Measurements from ENCODE around the gene LEAP2.

DNA sequence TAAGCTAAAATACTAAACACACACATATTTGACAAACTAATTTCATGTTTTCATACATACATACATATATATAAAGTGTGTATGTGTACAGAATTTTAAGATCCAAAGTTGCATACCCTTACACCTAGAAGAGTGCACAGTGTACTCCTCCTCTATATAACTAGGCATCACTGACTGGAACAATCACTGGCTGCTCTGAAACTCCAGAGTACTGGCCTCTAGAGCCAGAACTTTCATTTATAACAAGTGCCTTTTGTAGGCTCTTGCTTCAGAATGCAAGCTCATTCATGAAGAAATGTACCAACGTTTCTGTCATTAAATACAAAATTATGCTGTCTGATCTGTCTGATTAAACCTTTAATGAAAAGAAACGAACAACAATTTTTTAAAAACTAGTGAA is 4.0 kb downstream of the LEAP2 start:
- TF ChIP-seq, protein P1, sequence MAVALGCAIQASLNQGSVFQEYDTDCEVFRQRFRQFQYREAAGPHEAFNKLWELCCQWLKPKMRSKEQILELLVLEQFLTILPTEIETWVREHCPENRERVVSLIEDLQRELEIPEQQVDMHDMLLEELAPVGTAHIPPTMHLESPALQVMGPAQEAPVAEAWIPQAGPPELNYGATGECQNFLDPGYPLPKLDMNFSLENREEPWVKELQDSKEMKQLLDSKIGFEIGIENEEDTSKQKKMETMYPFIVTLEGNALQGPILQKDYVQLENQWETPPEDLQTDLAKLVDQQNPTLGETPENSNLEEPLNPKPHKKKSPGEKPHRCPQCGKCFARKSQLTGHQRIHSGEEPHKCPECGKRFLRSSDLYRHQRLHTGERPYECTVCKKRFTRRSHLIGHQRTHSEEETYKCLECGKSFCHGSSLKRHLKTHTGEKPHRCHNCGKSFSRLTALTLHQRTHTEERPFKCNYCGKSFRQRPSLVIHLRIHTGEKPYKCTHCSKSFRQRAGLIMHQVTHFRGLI (tag by site-specific recombination; IDR thresholded peaks at IDR 0.05): no peak
- no peak for TF ChIP-seq ZBTB1 (tag by site-specific recombination; IDR thresholded peaks at IDR 0.05)
- TF ChIP-seq IKZF3 (tag by site-specific recombination; IDR thresholded peaks at IDR 0.05): no peak
- TF ChIP-seq, protein P2, sequence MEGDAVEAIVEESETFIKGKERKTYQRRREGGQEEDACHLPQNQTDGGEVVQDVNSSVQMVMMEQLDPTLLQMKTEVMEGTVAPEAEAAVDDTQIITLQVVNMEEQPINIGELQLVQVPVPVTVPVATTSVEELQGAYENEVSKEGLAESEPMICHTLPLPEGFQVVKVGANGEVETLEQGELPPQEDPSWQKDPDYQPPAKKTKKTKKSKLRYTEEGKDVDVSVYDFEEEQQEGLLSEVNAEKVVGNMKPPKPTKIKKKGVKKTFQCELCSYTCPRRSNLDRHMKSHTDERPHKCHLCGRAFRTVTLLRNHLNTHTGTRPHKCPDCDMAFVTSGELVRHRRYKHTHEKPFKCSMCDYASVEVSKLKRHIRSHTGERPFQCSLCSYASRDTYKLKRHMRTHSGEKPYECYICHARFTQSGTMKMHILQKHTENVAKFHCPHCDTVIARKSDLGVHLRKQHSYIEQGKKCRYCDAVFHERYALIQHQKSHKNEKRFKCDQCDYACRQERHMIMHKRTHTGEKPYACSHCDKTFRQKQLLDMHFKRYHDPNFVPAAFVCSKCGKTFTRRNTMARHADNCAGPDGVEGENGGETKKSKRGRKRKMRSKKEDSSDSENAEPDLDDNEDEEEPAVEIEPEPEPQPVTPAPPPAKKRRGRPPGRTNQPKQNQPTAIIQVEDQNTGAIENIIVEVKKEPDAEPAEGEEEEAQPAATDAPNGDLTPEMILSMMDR (tag by site-specific recombination; IDR thresholded peaks at IDR 0.05): no peak
- no peak for TF ChIP-seq ZNF138 (tag by site-specific recombination; IDR thresholded peaks at IDR 0.05; ENCODE audit: borderline replicate concordance)
- TF ChIP-seq ZNF311 (tag by site-specific recombination; IDR thresholded peaks at IDR 0.05; ENCODE audit: borderline replicate concordance): no peak
- TF ChIP-seq ZNF274 (IDR thresholded peaks at IDR 0.05; ENCODE audit: low read length): no peak
- no peak for TF ChIP-seq ZNF274 (tag by site-specific recombination; IDR thresholded peaks at IDR 0.05; ENCODE audit: borderline replicate concordance)
- no peak for TF ChIP-seq ZNF24 (tag by site-specific recombination; IDR thresholded peaks at IDR 0.05)
- no peak for TF ChIP-seq ZNF548 (tag by site-specific recombination; IDR thresholded peaks at IDR 0.05)
- TF ChIP-seq, protein P3, sequence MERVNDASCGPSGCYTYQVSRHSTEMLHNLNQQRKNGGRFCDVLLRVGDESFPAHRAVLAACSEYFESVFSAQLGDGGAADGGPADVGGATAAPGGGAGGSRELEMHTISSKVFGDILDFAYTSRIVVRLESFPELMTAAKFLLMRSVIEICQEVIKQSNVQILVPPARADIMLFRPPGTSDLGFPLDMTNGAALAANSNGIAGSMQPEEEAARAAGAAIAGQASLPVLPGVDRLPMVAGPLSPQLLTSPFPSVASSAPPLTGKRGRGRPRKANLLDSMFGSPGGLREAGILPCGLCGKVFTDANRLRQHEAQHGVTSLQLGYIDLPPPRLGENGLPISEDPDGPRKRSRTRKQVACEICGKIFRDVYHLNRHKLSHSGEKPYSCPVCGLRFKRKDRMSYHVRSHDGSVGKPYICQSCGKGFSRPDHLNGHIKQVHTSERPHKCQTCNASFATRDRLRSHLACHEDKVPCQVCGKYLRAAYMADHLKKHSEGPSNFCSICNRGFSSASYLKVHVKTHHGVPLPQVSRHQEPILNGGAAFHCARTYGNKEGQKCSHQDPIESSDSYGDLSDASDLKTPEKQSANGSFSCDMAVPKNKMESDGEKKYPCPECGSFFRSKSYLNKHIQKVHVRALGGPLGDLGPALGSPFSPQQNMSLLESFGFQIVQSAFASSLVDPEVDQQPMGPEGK (tag by site-specific recombination; IDR thresholded peaks at IDR 0.05): no peak
